Vagina (tissue), 2 donors: Measurements from ENCODE around the gene USP21.

Source experiments
- POLR2A ChIP-seq, 2 donors: fragments of 450-650 bp; IDR thresholded peaks; one replicate each; pipeline ENCODE4 v1.6.1; 2017; ENCODE audit warnings: antibody characterized with exemption in 2 of 2, mild to moderate bottlenecking in 2 of 2, moderate library complexity in 2 of 2
- POLR2AphosphoS5 ChIP-seq, 2 donors: sonication (generic); formaldehyde crosslinking; IDR thresholded peaks; one replicate each; pipeline ENCODE4 v1.9.0; 2017; ENCODE audit warnings: antibody characterized with exemption in 2 of 2, mild to moderate bottlenecking in 2 of 2, low read depth in 1 of 2; ENCODE audit not compliant: insufficient read depth in 1 of 2
- TF ChIP-seq, protein P1 (sequence below), 3 experiments: fragments of 450-650 bp in 2 of 3; fragments of 200-600 bp in 1 of 3; sonication (generic) in 1 of 3; IDR thresholded peaks; one replicate each; pipeline ENCODE4 v1.5.1; 2017 to 2019; ENCODE audit warnings: antibody characterized with exemption in 3 of 3, mild to moderate bottlenecking in 2 of 3, moderate library complexity in 2 of 3

GRCh38 chr1:161195171-161195570, 35.9 kb downstream of the USP21 start:
- TF ChIP-seq, protein P1, sequence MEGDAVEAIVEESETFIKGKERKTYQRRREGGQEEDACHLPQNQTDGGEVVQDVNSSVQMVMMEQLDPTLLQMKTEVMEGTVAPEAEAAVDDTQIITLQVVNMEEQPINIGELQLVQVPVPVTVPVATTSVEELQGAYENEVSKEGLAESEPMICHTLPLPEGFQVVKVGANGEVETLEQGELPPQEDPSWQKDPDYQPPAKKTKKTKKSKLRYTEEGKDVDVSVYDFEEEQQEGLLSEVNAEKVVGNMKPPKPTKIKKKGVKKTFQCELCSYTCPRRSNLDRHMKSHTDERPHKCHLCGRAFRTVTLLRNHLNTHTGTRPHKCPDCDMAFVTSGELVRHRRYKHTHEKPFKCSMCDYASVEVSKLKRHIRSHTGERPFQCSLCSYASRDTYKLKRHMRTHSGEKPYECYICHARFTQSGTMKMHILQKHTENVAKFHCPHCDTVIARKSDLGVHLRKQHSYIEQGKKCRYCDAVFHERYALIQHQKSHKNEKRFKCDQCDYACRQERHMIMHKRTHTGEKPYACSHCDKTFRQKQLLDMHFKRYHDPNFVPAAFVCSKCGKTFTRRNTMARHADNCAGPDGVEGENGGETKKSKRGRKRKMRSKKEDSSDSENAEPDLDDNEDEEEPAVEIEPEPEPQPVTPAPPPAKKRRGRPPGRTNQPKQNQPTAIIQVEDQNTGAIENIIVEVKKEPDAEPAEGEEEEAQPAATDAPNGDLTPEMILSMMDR (IDR thresholded peaks at IDR 0.05): no peak
- TF ChIP-seq POLR2A (IDR thresholded peaks at IDR 0.05) (no peak), POLR2AphosphoS5 (IDR thresholded peaks at IDR 0.05; ENCODE audit: insufficient read depth in 1 of 2, low read depth in 1 of 2) (no peak)
